Nephron (organoid): ENCODE results near the gene CCSER1.
"Not testable (repeated sequence)": the region's sequence is repeated elsewhere in the genome, so short reads cannot be mapped to it uniquely, and the experiment has no call there.

Experiments used
- H3K27ac Mint-ChIP-seq, 3 experiments: 2 replicates each; pipeline ENCODE4 v1.8.0; 2020; ENCODE audit warnings: mixed read lengths in 3 of 3, mild to moderate bottlenecking in 2 of 3, moderate library complexity in 1 of 3
- H3K27me3 Mint-ChIP-seq: 2 replicates; pipeline ENCODE4 v1.8.0; 2021; ENCODE audit warnings: low read depth, mild to moderate bottlenecking, moderate library complexity, mixed read lengths
- H3K36me3 Mint-ChIP-seq: 2 replicates; pipeline ENCODE4 v1.8.0; 2020; ENCODE audit warnings: low read depth, mixed read lengths
- H3K4me1 Mint-ChIP-seq: 2 replicates; pipeline ENCODE4 v1.8.0; 2020; ENCODE audit warnings: mixed read lengths
- H3K4me3 Mint-ChIP-seq, 3 experiments: 2 replicates each; pipeline ENCODE4 v1.8.0; 2020; ENCODE audit warnings: mild to moderate bottlenecking in 3 of 3, mixed read lengths in 3 of 3, moderate library complexity in 2 of 3
- H3K9me3 Mint-ChIP-seq: 2 replicates; pipeline ENCODE4 v1.8.0; 2020; ENCODE audit warnings: mixed read lengths
- CTCF ChIP-seq, 3 experiments: fragments of 200-600 bp; sonication (generic); IDR thresholded peaks; one replicate each; pipeline ENCODE4 v1.5.0; 2021; ENCODE audit warnings: antibody characterized with exemption in 3 of 3; ENCODE audit not compliant: unreplicated experiment in 3 of 3

CCSER1 gene

GRCh38 chr4:91317434-91317833, 1190.2 kb downstream of the CCSER1 start:
- H3K27ac Mint-ChIP-seq, result no peak overlapping the region
- no peak for TF ChIP-seq CTCF (IDR thresholded peaks at IDR 0.05; ENCODE audit: unreplicated experiment in 3 of 3)
- H3K9me3 Mint-ChIP-seq, result no peaks in the 10 kb centered on the region

GRCh38 chr4:91319556-91320268, 1192.5 kb downstream of the CCSER1 start:
- Mint-ChIP-seq H3K27ac (no peak overlapping the region), H3K4me3 (no peak overlapping the region), H3K9me3 (peaks cover 1% of the 10 kb centered on the region), H3K4me1 (no peaks in the 10 kb centered on the region), H3K36me3 (no peaks in the 10 kb centered on the region), H3K27me3 (no peaks in the 10 kb centered on the region)
- TF ChIP-seq CTCF (IDR thresholded peaks at IDR 0.05; ENCODE audit: unreplicated experiment in 3 of 3), result no peak

More at GRCh38 chr4:91317434-91317833, 1190.2 kb downstream of the CCSER1 start:
- no peaks in the 10 kb centered on the region for H3K4me1 Mint-ChIP-seq
- no peak overlapping the region for H3K4me3 Mint-ChIP-seq
- H3K36me3 Mint-ChIP-seq, result no peaks in the 10 kb centered on the region
- H3K27me3 Mint-ChIP-seq, result no peaks in the 10 kb centered on the region

DNA sequence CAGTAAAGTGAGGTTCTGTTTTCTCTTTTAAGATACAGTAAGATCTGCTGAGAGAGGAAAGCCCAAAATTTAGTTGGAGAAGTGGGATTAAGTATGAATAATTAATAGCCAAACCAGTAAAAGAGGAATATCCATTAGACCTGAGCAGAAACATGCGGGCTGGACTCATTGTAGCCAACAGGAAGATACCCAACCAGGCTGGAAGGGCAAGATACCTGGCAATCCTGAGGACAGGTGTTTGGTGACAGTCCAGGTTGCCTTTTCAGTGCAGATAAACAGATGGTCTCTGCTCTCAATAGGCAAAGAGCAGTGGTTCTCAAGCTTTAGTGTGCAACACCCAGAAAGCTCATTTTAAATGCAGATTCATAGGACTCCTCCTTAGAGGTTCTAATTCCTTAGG, 1195.8 kb downstream of the CCSER1 start:
- Mint-ChIP-seq H3K9me3 (peaks cover 20% of the 10 kb centered on the region), H3K27ac (no peak overlapping the region), H3K36me3 (peaks cover 16% of the 10 kb centered on the region), H3K27me3 (no peaks in the 10 kb centered on the region), H3K4me3 (no peak overlapping the region), H3K4me1 (no peaks in the 10 kb centered on the region)
- TF ChIP-seq CTCF (IDR thresholded peaks at IDR 0.05; ENCODE audit: unreplicated experiment in 3 of 3), result no peak

GRCh38 chr4:91325495-91325894, 1198.3 kb downstream of the CCSER1 start:
- H3K4me1 Mint-ChIP-seq, result no peaks in the 10 kb centered on the region
- H3K9me3 Mint-ChIP-seq, result peaks cover 25% of the 10 kb centered on the region
- no peak for TF ChIP-seq CTCF (IDR thresholded peaks at IDR 0.05; ENCODE audit: unreplicated experiment in 3 of 3)
- H3K4me3 Mint-ChIP-seq, result no peak overlapping the region
- H3K27ac Mint-ChIP-seq, result no peak overlapping the region
- no peaks in the 10 kb centered on the region for H3K27me3 Mint-ChIP-seq
- H3K36me3 Mint-ChIP-seq, result peaks cover 16% of the 10 kb centered on the region

- H3K27ac Mint-ChIP-seq, H3K4me1 Mint-ChIP-seq, H3K27me3 Mint-ChIP-seq, H3K4me3 Mint-ChIP-seq: not testable (repeated sequence)
- peaks cover 25% of the 10 kb centered on the region for H3K9me3 Mint-ChIP-seq
- H3K36me3 Mint-ChIP-seq, result peaks cover 16% of the 10 kb centered on the region
These were observed 1199.0 kb downstream of the CCSER1 start for GRCh38 chr4:91326167-91326566.

- Mint-ChIP-seq H3K27ac (no peak overlapping the region), H3K36me3 (peaks cover 12% of the 10 kb centered on the region), H3K9me3 (peaks cover 18% of the 10 kb centered on the region), H3K27me3 (no peaks in the 10 kb centered on the region), H3K4me3 (no peak overlapping the region), H3K4me1 (peaks cover 5% of the 10 kb centered on the region)
- TF ChIP-seq CTCF (IDR thresholded peaks at IDR 0.05; ENCODE audit: unreplicated experiment in 3 of 3), result no peak
These were observed 1203.5 kb downstream of the CCSER1 start for GRCh38 chr4:91330555-91331137.
